H1 (cell line): ENCODE data around the gene EPB41L2. TPM values are rescaled to one million over a fixed set of nuclear protein-coding genes. Genes with fewer than 3 reads are reported as not detected.

Experiments
- CTCF ChIA-PET: fragments of 300-600 bp; sonication (Branson Sonifier 250); formaldehyde crosslinking; loops from one replicate; lab custom pipeline; 2021; ENCODE audit not compliant: partially characterized antibody; lab: Charles Lee
- POLR2A ChIA-PET: fragments of 300-600 bp; sonication (Branson Sonifier 250); formaldehyde crosslinking; loops from one replicate; lab custom pipeline; 2021; ENCODE audit warnings: inconsistent platforms; ENCODE audit not compliant: partially characterized antibody; lab: Charles Lee
- DNase-seq, 2 experiments: peaks; one replicate each; pipeline versions ENCODE4 v3.0.0 to v3.0.0-alpha.2; 2010 to 2022; ENCODE audit warnings: low spot score in 2 of 2, low read depth in 1 of 2, mixed read lengths in 1 of 2
- FAIRE-seq: peaks from 2 replicates; lab custom pipeline; 2011; peaks lifted over from hg19 to GRCh38; lab: Jason Lieb, UNC
- H2AFZ ChIP-seq: 2 replicates; pipeline ENCODE4 v1.8.1; 2012; ENCODE audit warnings: low read length, inconsistent platforms
- H2AK5ac ChIP-seq: 2 replicates; pipeline ENCODE4 v1.6.1; 2013; ENCODE audit warnings: low read depth, low read length
- H2BK120ac ChIP-seq: replicated peaks from 2 replicates; pipeline ENCODE3; 2013; ENCODE audit warnings: low read depth, low read length, inconsistent platforms
- H2BK12ac ChIP-seq: 2 replicates; pipeline ENCODE4 v1.6.1; 2013; ENCODE audit warnings: low read depth, low read length
- H2BK15ac ChIP-seq: 2 replicates; pipeline ENCODE4 v1.6.1; 2013; ENCODE audit warnings: low read length
- H2BK20ac ChIP-seq: 2 replicates; pipeline ENCODE4 v1.6.1; 2013; ENCODE audit warnings: low read length
- H2BK5ac ChIP-seq: 2 replicates; pipeline ENCODE4 v1.6.1; 2013; ENCODE audit warnings: low read depth, low read length
- H3K14ac ChIP-seq: 2 replicates; pipeline ENCODE4 v1.6.1; 2013; ENCODE audit warnings: inconsistent platforms; ENCODE audit not compliant: insufficient read length
- H3K18ac ChIP-seq: 2 replicates; pipeline ENCODE4 v1.6.1; 2013; ENCODE audit warnings: low read length; ENCODE audit errors: extremely low read depth
- H3K23ac ChIP-seq: 2 replicates; pipeline ENCODE4 v1.6.1; 2013; ENCODE audit warnings: inconsistent platforms; ENCODE audit not compliant: insufficient read length
- H3K23me2 ChIP-seq: 2 replicates; pipeline ENCODE4 v1.6.1; 2013; ENCODE audit warnings: low read depth, low read length
- H3K27ac ChIP-seq: 2 replicates; pipeline ENCODE4 v1.6.1; 2011; ENCODE audit warnings: low read depth, low read length, inconsistent platforms
- H3K27me3 ChIP-seq, 4 experiments: replicated peaks in 1 of 4; 1 replicate in 1 of 4; 2 replicates in 3 of 4; pipeline versions ENCODE4 v1.6.1 to v1.8.1; 2011 to 2013; ENCODE audit warnings: low read length in 3 of 4, mild to moderate bottlenecking in 3 of 4, inconsistent platforms in 2 of 4, mixed read lengths in 2 of 4, moderate library complexity in 1 of 4; ENCODE audit not compliant: control insufficient read depth in 3 of 4, insufficient read depth in 3 of 4; ENCODE audit errors: extremely low read depth in 1 of 4
- H3K36me3 ChIP-seq, 4 experiments: 2 replicates each; pipeline versions ENCODE4 v1.6.1 to v1.8.1; 2011 to 2013; ENCODE audit warnings: mild to moderate bottlenecking in 4 of 4, low read length in 3 of 4, moderate library complexity in 2 of 4, control low read depth in 1 of 4, inconsistent platforms in 1 of 4; ENCODE audit not compliant: insufficient read depth in 4 of 4, control insufficient read depth in 2 of 4
- H3K4ac ChIP-seq: replicated peaks from 2 replicates; pipeline ENCODE3; 2013; ENCODE audit warnings: low read length, low read depth, mixed read lengths, inconsistent platforms; ENCODE audit not compliant: insufficient read length
- H3K4me1 ChIP-seq, 4 experiments: replicated peaks in 1 of 4; 1 replicate in 1 of 4; 2 replicates in 3 of 4; pipeline versions ENCODE4 v1.6.1 to v1.8.1; 2011 to 2013; ENCODE audit warnings: low read length in 3 of 4, inconsistent platforms in 2 of 4, mixed read lengths in 1 of 4; ENCODE audit not compliant: insufficient read depth in 4 of 4, control insufficient read depth in 3 of 4
- H3K4me2 ChIP-seq, 2 experiments: 2 replicates each; pipeline versions ENCODE4 v1.6.1 to v1.8.1; 2011 to 2013; ENCODE audit warnings: low read depth in 2 of 2, low read length in 2 of 2, control low read depth in 1 of 2, inconsistent platforms in 1 of 2, mild to moderate bottlenecking in 1 of 2; ENCODE audit not compliant: insufficient read depth in 1 of 2
- H3K4me3 ChIP-seq, 4 experiments: fragments of 200-600, 300-600 bp in 1 of 4; sonication (generic), shearing (Covaris generic), sonication (Bioruptor Twin) in 1 of 4; 2 replicates each; pipeline versions ENCODE4 v1.5.1 to v1.8.1; 2011 to 2016; ENCODE audit warnings: low read length in 4 of 4, low read depth in 3 of 4, control low read depth in 2 of 4, inconsistent platforms in 2 of 4, mild to moderate bottlenecking in 2 of 4, mixed read lengths in 1 of 4, moderate library complexity in 1 of 4; ENCODE audit not compliant: insufficient read depth in 2 of 4; ENCODE audit errors: extremely low read depth in 1 of 4
- H3K56ac ChIP-seq: replicated peaks from 2 replicates; pipeline ENCODE3; 2013; ENCODE audit warnings: low read depth, mild to moderate bottlenecking, mixed read lengths, low read length, inconsistent platforms; ENCODE audit not compliant: insufficient read length
- H3K79me1 ChIP-seq: 2 replicates; pipeline ENCODE4 v1.6.1; 2013; ENCODE audit warnings: low read depth, low read length, control low read depth
- H3K79me2 ChIP-seq, 2 experiments: 2 replicates each; pipeline versions ENCODE4 v1.6.1 to v1.8.1; 2012 to 2013; ENCODE audit warnings: low read length in 2 of 2, mild to moderate bottlenecking in 2 of 2, inconsistent platforms in 1 of 2; ENCODE audit not compliant: insufficient read depth in 2 of 2, control insufficient read depth in 1 of 2
- H3K9ac ChIP-seq, 4 experiments: replicated peaks in 1 of 4; 1 replicate in 1 of 4; 2 replicates in 3 of 4; pipeline versions ENCODE4 v1.6.1 to v1.8.1; 2011 to 2013; ENCODE audit warnings: low read depth in 3 of 4, low read length in 3 of 4, control low read depth in 2 of 4, mild to moderate bottlenecking in 2 of 4, moderate library complexity in 2 of 4, inconsistent platforms in 1 of 4; ENCODE audit errors: extremely low read depth in 1 of 4
- H3K9me3 ChIP-seq, 2 experiments: 2 replicates each; pipeline versions ENCODE4 v1.6.1 to v1.8.1; 2012 to 2013; ENCODE audit warnings: mild to moderate bottlenecking in 2 of 2, moderate library complexity in 2 of 2, control low read depth in 1 of 2, inconsistent platforms in 1 of 2, low read depth in 1 of 2, low read length in 1 of 2, mixed read lengths in 1 of 2; ENCODE audit not compliant: insufficient read depth in 2 of 2
- H4K20me1 ChIP-seq, 2 experiments: replicated peaks in 1 of 2; 2 replicates each; pipeline versions ENCODE3 to v1.8.1; 2011 to 2013; ENCODE audit warnings: inconsistent platforms in 2 of 2, low read length in 2 of 2, mild to moderate bottlenecking in 1 of 2; ENCODE audit not compliant: insufficient read depth in 2 of 2, control insufficient read depth in 1 of 2
- H4K5ac ChIP-seq: 2 replicates; pipeline ENCODE4 v1.6.1; 2013; ENCODE audit warnings: low read length, low read depth, mixed read lengths, inconsistent platforms; ENCODE audit not compliant: insufficient read length
- H4K8ac ChIP-seq: 2 replicates; pipeline ENCODE4 v1.8.0; 2013; ENCODE audit warnings: mild to moderate bottlenecking, moderate library complexity, low read length, inconsistent platforms; ENCODE audit not compliant: insufficient read depth; ENCODE audit errors: extremely low read depth
- H4K91ac ChIP-seq: replicated peaks from 2 replicates; pipeline ENCODE3; 2013; ENCODE audit warnings: low read length, mixed read lengths, inconsistent platforms; ENCODE audit not compliant: insufficient read length
- EZH2 ChIP-seq: fragments of 200-600 bp; sonication (generic); IDR thresholded peaks from 2 replicates; pipeline ENCODE4 v1.7.1; 2012; ENCODE audit warnings: low read depth, mild to moderate bottlenecking, moderate library complexity, low read length, inconsistent platforms; ENCODE audit not compliant: severe bottlenecking
- GTF2F1 ChIP-seq: IDR thresholded peaks from 2 replicates; pipeline ENCODE4 v1.6.1; 2012; ENCODE audit warnings: low read depth, low read length, improper control_type of control experiment, borderline replicate concordance
- HDAC6 ChIP-seq: IDR thresholded peaks from one replicate; pipeline ENCODE4 v1.7.1; 2012; ENCODE audit warnings: low read depth, mild to moderate bottlenecking, inconsistent platforms, low read length, moderate library complexity
- JUND ChIP-seq: IDR thresholded peaks from 2 replicates; pipeline ENCODE4 v1.6.1; 2011; ENCODE audit warnings: mild to moderate bottlenecking, improper control_type of control experiment, low read length
- RBBP5 ChIP-seq: IDR thresholded peaks from 2 replicates; pipeline ENCODE4 v1.7.1; 2012; ENCODE audit warnings: low read depth, mild to moderate bottlenecking, inconsistent platforms, low read length, moderate library complexity, borderline replicate concordance
- SIX5 ChIP-seq: IDR thresholded peaks from 2 replicates; pipeline ENCODE4 v1.6.1; 2011; ENCODE audit warnings: mild to moderate bottlenecking, low read depth, low read length
- SP4 ChIP-seq: IDR thresholded peaks from 2 replicates; pipeline ENCODE4 v1.6.1; 2012; ENCODE audit warnings: low read length, inconsistent platforms
- TAF1 ChIP-seq: IDR thresholded peaks from 2 replicates; pipeline ENCODE4 v1.6.1; 2011; ENCODE audit warnings: mild to moderate bottlenecking, low read depth, low read length
- TEAD4 ChIP-seq: IDR thresholded peaks from 2 replicates; pipeline ENCODE4 v1.6.1; 2012; ENCODE audit warnings: low read depth, low read length, inconsistent platforms, mixed read lengths
- YY1 ChIP-seq: IDR thresholded peaks from 2 replicates; pipeline ENCODE4 v1.6.1; 2011; ENCODE audit warnings: low read depth, mild to moderate bottlenecking, low read length
- WGBS, 2 experiments: shearing (Covaris generic) in 1 of 2; methylation state at CpG; one replicate each; pipeline versions ENCODE4 v1.1.6 to v1.1.7; 2013 to 2015; ENCODE audit warnings: low lambda C conversion rate in 2 of 2, mixed read lengths in 2 of 2, inconsistent platforms in 1 of 2, low coverage in 1 of 2, missing lambda C conversion rate in 1 of 2; ENCODE audit not compliant: insufficient replicate concordance in 2 of 2, insufficient coverage in 1 of 2, insufficient read length in 1 of 2; ENCODE audit errors: extremely low coverage in 1 of 2, missing lambda C conversion rate in 1 of 2; 5-methylcytosine and 5-hydroxymethylcytosine counted together
- polyA plus RNA-seq, 7 experiments: library from polyadenylated mRNA; depleted of rRNA in 3 of 7; stranded (reverse) in 5 of 7; unstranded in 2 of 7; fragments of >200 nt in 5 of 7; fragments of 200-250 nt in 2 of 7; gene quantifications; 1 replicate in 5 of 7; 2 replicates in 1 of 7; 4 replicates in 1 of 7; pipeline versions ENCODE4 v1.2.1 to v1.2.3, GENCODE V29; 2011 to 2013; ENCODE audit warnings: missing spikeins in 2 of 7, mixed read lengths in 2 of 7
- total RNA-seq: library from RNA; stranded (reverse); fragmentation: NEBNext Ultra II Directional; extraction: Animal tissue kit (Norgen Biotek cat#: 25700); gene quantifications from 2 replicates; pipeline ENCODE4 v1.2.1, GENCODE V29; 2021
- TF ChIP-seq, protein P1 (sequence below), 3 experiments: IDR thresholded peaks; 1 replicate in 2 of 3; 2 replicates in 1 of 3; pipeline versions ENCODE4 v1.5.1 to v1.6.1; 2011; ENCODE audit warnings: low read length in 3 of 3, mild to moderate bottlenecking in 3 of 3, inconsistent platforms in 2 of 3, low read depth in 1 of 3, moderate library complexity in 1 of 3; ENCODE audit not compliant: insufficient read depth in 1 of 3; ENCODE audit errors: control extremely low read depth in 1 of 3
- TF ChIP-seq, protein P2 (sequence below): IDR thresholded peaks from 2 replicates; pipeline ENCODE4 v1.6.1; 2011; ENCODE audit warnings: low read length, improper control_type of control experiment

Gene EPB41L2
- total and polyA plus RNA-seq, 2 of the 8 experiments (the other 6 are each of a cell fraction or from before 2014, with no cell fraction given): 22.5 to 123 TPM

DNA sequence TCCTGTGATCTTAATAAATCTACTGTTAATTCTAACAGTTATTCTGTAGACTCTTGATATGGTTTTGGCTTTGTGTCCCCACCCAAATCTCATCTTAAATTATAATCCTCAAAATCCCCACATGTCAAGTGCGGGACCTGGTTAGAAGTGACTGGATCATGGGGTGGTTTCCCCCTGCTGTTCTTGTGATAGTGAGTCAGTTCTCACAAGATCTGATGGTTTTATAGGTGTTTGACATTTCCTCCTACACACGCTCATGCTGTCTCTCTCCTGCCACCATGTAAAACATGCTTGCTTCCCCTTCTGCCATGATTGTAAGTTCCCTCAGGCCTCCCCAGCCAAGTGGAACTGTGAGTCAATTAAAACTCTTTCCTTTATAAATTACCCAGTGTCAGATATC, 10.5 kb upstream of the EPB41L2 start:
- DNase-seq (no peak), FAIRE-seq (no peak)
- no peak overlapping the region for H3K23ac ChIP-seq
- no peaks in the 10 kb centered on the region for H3K79me2 ChIP-seq
- H2BK20ac ChIP-seq: no peak overlapping the region
- no peak overlapping the region for H2AK5ac ChIP-seq
- H2BK12ac ChIP-seq: no peak overlapping the region
- CTCF ChIA-PET: interaction anchor here (0.6 kb wide), 1 partner anchor 23 kb away, joined by 3 read pairs; no protein-coding TSS in a partner anchor
- WGBS, 2 experiments: 88% methylated on average over 2 of the region's 2 CpGs; no CpG with 5 or more reads in 1 of the 2 experiments
- no peak overlapping the region for H3K4me3 ChIP-seq
- no peak overlapping the region for H2AFZ ChIP-seq
- no peak overlapping the region for H3K14ac ChIP-seq
- no peaks in the 10 kb centered on the region for H3K27me3 ChIP-seq
- H3K18ac ChIP-seq: no peak overlapping the region
- no peak overlapping the region for H2BK15ac ChIP-seq
- H3K9ac ChIP-seq: no peak overlapping the region
- no peaks in the 10 kb centered on the region for H3K4me1 ChIP-seq
- no peak overlapping the region for H3K4ac ChIP-seq
- no peaks in the 10 kb centered on the region for H3K36me3 ChIP-seq
- no peak overlapping the region for H3K4me2 ChIP-seq
- H4K20me1 ChIP-seq: no peaks in the 10 kb centered on the region
- H4K5ac ChIP-seq: no peak overlapping the region
- no peak overlapping the region for H4K91ac ChIP-seq
- H2BK5ac ChIP-seq: no peak overlapping the region
- H4K8ac ChIP-seq: no peak overlapping the region
- H3K79me1 ChIP-seq: no peaks in the 10 kb centered on the region
- POLR2A ChIA-PET: no interaction called here
- no peaks in the 10 kb centered on the region for H3K9me3 ChIP-seq
- H2BK120ac ChIP-seq: no peak overlapping the region
- no peak overlapping the region for H3K27ac ChIP-seq
- H3K56ac ChIP-seq: no peak overlapping the region
- no peaks in the 10 kb centered on the region for H3K23me2 ChIP-seq
- TF ChIP-seq HDAC6 (no peak), YY1 (no peak), JUND (no peak), TEAD4 (no peak), SP4 (no peak), GTF2F1 (no peak), SIX5 (no peak), TAF1 (no peak), RBBP5 (no peak), EZH2 (no peak)
- TF ChIP-seq, protein P1, sequence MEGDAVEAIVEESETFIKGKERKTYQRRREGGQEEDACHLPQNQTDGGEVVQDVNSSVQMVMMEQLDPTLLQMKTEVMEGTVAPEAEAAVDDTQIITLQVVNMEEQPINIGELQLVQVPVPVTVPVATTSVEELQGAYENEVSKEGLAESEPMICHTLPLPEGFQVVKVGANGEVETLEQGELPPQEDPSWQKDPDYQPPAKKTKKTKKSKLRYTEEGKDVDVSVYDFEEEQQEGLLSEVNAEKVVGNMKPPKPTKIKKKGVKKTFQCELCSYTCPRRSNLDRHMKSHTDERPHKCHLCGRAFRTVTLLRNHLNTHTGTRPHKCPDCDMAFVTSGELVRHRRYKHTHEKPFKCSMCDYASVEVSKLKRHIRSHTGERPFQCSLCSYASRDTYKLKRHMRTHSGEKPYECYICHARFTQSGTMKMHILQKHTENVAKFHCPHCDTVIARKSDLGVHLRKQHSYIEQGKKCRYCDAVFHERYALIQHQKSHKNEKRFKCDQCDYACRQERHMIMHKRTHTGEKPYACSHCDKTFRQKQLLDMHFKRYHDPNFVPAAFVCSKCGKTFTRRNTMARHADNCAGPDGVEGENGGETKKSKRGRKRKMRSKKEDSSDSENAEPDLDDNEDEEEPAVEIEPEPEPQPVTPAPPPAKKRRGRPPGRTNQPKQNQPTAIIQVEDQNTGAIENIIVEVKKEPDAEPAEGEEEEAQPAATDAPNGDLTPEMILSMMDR (IDR thresholded peaks at IDR 0.05; ENCODE audit: control extremely low read depth in 1 of 3, insufficient read depth in 1 of 3, low read depth in 1 of 3, low read length in 3 of 3): no peak
- TF ChIP-seq, protein P2, sequence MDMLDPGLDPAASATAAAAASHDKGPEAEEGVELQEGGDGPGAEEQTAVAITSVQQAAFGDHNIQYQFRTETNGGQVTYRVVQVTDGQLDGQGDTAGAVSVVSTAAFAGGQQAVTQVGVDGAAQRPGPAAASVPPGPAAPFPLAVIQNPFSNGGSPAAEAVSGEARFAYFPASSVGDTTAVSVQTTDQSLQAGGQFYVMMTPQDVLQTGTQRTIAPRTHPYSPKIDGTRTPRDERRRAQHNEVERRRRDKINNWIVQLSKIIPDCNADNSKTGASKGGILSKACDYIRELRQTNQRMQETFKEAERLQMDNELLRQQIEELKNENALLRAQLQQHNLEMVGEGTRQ: no peak
